GDM1 (cell line): Measurements from ENCODE around the gene PCDH9.

Experiments
- DNase-seq: peaks from one replicate; lab custom pipeline; 2025; lab: John Stamatoyannopoulos, UW

The PCDH9 gene

DNA sequence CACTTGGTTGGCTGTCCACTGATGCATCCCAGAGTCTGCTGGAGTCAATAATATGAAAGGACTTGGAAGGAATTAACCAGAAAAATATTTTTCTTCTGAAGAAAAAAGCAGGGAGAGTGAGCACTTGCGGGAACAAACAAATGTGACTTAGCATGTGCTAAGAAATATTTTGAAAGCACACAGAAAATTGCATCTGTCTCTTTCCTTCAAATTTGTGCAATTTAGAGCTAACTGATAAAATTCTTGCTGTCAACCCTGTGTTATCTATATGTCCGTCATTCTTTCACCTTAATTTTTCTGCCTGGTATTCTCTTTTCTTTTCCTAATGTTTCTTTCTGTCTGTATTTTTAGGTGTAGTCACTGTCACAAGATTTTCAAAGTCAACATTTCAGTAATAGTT, 852.6 kb downstream of the PCDH9 start:
- DNase-seq, result no peak

DNA sequence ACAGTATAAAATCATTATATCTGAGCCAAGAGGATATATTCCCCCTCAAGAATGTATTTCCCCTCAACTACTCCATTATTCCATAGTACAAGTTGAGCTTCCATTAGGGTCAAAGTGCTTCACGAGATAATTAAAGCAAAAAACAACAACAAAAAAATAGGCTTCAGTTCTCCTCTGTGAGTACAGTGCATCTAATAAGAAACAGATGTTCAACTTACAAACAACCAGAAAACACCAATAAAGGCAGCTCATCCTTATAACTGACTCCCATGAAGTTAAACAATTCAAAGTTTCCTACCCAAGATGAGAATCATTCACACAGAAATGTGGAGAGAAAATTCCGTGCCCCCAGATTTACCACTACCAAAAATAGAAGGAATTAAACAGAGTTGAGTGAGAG, 854.4 kb downstream of the PCDH9 start:
- no peak for DNase-seq

GRCh38 chr13:66369666-66370065, 860.5 kb downstream of the PCDH9 start:
- DNase-seq, result no peak

DNA sequence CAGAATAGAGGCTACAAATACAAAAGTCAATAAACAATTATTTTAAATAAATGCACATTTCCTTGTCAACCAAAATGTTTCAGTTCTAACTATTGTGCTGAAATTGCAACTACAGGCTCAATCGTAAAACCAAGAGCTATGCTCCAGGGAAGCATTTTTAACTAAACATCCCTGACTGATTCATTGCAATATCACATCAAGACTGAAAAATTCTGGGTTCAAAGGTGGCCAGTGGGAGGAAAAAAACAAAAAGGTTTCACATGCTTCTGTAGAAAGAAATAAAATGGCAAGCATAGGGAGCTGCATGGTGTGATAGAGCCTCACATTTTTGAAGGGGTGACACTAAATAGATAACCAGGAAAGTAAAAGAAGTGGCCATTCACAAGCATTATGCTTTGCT, 862.8 kb downstream of the PCDH9 start:
- no peak for DNase-seq

DNA sequence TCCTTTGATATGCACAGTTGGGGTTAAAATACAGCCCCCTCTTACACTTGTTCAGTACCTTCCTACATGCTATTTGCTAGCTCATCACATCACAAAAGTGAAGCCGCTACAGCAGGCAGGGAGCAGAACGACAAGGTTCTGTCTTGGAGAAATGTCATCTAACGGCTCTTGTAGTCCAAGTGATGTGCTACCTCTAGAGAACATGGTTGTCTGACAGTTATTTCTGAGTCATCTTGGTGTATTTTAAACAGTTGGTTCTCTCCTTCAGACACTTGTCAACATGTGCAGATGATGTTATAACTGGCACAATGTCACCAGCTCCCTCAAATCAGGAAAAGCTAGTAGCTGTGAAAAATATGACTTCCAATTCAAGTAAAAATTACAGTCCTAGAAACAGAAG, 865.0 kb downstream of the PCDH9 start:
- no peak for DNase-seq

- DNase-seq, result no peak
Observed at GRCh38 chr13:66364346-66364745, 865.8 kb downstream of the PCDH9 start.

- no peak for DNase-seq
Observed at GRCh38 chr13:66362485-66362884, 867.7 kb downstream of the PCDH9 start.

DNA sequence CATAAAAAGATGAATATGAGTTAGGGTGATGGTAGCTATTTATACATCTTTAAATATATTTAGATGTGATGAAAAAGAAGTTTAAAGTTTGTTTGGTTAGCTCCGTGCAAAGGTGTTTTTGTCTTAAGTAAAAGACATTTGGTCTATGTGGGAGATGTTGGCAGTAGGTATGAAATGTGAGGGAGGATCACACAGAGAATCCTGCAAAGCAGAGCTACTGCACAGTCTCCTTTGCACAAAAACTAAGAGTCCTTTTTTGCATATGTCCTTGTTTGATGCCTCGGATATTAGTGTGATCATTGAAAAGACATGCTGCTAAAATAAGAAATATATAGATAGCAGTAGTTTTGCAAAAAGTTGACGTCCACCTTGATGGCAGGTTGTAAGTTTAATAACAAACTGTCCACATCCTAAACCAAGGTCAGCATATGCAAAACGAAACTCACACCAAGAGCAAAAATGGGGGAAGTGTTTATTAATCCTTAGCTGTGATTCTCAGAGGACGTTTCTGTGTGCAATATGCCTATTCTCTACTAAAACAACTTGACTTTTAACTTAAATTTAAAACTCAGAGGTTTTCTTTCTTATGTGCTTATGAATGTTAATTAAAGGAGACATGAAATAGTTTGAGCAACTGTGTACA, 870.1 kb downstream of the PCDH9 start:
- DNase-seq, result no peak

GRCh38 chr13:66359393-66359792, 870.7 kb downstream of the PCDH9 start:
- no peak for DNase-seq

GRCh38 chr13:66358564-66358963, 871.6 kb downstream of the PCDH9 start:
- no peak for DNase-seq

DNA sequence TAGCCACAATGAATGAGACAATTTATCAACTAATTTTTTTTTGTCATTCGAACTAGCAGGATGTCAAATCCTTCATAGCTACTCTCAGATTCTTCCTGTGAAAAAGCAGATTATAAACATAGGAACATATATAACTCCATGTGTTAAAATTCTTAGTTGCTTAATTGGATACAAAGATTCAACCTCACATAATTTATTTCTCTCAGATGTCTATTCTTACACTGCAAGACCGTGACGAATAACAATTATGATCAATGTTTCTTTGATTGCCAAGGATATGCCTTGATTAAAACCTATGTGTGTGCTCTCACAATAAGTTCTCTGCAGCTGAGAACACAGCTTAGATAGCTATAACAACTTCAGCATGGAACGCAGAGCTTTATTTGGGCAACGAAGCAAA, 872.7 kb downstream of the PCDH9 start:
- no peak for DNase-seq

- no peak for DNase-seq
Observed at GRCh38 chr13:66354879-66355751, 875.0 kb downstream of the PCDH9 start.

DNA sequence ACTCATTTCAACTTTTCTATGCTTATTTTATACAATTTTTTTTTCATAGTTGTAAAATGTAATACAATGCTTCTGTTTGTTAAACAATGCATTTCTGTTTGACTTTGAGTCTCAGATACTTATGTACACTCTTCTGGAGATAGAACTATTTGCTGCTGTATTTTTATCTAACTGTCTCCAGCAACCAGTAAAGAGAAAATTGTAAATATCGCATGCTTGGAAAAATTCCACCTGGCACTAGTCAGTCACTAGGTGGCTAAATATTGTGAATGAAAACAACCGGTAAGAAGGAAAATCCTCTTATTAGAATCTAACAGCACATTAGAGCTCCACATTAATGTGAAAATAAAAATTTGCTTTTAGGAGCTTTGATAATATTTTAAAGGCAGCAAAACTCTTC, 876.5 kb downstream of the PCDH9 start:
- no peak for DNase-seq

- no peak for DNase-seq
Observed at GRCh38 chr13:66349966-66350365, 880.2 kb downstream of the PCDH9 start.

DNA sequence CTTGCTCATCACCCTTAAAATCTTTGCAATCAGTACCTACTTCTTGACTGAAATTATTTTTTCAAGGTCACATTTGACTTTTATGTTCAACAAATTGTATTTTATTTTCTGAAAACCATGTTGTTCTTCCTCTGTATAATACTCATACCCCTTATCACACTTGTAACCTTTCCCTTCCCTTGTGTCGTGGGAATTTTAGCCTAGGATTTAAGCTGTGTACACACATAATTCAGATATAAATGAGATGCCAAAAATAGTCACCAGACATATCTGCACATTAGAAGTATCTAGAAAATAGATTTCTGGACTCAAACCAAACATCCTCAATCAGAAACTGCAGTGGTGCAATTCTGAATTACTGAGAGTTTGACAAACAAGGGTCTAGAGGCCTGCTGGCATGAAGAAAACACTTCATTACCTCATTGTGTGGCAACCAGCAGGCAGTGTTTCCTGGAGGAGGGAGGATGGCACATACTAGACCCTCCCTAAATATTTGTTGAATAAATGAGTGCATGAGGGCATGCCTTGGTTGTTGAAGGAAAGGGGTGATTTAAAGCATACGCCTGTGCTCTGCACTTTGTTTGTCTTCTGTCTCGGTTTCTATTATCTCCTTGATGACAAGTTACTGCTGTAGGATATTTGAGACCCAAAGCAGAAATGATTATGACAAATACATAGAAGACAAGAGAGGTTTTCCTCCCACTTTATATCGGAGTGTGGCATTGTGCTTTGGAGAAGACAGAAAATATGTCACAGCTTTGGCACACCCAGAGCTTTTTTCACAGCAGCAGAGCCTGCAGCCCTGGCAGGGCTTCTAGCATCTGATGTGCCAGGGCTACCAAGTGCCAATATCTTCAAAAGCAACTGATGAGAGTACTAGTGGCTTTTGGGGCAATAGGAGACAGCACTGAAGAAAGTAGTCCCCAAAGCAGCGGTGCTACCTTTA, 881.1 kb downstream of the PCDH9 start:
- no peak for DNase-seq

GRCh38 chr13:66347486-66348117, 882.5 kb downstream of the PCDH9 start:
- DNase-seq, result no peak

- no peak for DNase-seq
Observed at GRCh38 chr13:66345971-66346370, 884.2 kb downstream of the PCDH9 start.

DNA sequence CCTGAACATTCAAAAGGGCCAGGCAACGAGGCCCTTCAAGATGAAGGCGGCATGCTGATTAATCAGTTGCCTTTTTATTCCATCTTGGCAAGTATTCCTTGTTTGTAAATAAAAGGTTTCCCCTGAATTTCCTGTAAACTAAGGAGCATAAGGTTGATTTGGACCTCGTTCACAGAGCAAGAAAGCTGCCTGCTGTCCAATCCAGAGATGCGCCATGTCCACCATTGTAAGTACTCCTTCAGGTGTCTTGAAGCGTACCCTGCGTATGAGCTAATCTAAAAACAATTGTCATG, 884.7 kb downstream of the PCDH9 start:
- no peak for DNase-seq

- no peak for DNase-seq
Observed at GRCh38 chr13:66344805-66345517, 885.2 kb downstream of the PCDH9 start.

- no peak for DNase-seq
Observed at GRCh38 chr13:66343224-66343828, 886.8 kb downstream of the PCDH9 start.
